ENCODE data around the gene BCR.
A peak's percentile ranks its signal among the peaks of the same experiment; 100 is the strongest.

Gene BCR

DNA sequence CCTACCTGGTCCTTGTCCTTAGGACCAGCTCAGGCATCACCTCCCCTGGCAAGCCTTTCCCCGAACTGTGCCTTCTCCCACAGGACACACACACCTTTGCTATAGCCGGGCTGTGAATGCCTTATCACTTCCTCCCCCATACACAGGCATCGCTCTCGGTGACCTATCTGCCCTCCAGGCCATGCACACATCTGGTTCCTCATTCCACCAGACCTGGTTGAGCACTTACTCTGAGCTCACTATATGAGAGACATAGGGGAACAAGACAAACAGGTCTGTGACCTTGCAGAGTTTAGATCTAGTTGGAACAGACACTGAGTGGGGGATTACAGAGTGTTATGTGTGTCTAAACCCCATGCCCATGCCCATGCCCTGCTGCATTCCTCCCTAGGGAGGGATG lies 3.1 kb upstream of the BCR start:
- DNase-seq, result peak in 2 of 4 experiments; percentile 2 to 17

DNA sequence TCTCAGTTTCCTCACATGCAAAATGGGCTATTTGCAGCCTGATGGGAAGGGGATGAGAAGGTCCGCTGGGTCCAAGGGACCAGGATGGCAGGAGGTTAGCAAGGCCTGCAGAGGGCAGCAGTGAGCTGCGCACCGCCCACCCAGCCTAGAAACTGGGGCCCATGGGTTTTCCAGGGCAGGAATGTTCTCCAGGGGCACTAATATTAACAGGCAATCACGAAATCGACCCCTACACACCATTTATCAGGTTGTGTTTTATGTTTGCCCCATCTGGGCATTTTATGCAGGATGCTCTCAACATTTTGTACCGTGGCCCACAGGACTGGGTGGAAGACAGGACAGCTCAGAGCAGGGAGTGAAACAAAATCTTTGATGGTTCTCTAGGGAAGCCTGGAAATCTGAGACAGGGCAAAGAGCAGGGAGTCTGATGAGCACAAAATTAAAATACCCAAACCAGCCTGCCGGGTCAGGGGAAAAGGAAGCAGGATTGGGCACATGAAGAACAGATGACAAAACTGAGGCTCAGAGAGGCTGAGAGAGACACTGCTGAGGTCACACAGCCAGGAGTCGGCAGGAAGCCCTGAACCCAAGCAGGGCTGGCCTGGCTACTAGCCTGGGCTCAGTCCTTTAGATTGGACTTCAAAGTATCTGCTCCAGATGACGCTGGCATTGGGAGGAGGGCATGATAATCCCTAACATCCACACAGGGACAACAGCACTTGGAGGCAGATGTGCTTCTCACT lies 1.6 kb upstream of the BCR start:
- peak; percentile 67 to 84 (median 78) for DNase-seq

DNA sequence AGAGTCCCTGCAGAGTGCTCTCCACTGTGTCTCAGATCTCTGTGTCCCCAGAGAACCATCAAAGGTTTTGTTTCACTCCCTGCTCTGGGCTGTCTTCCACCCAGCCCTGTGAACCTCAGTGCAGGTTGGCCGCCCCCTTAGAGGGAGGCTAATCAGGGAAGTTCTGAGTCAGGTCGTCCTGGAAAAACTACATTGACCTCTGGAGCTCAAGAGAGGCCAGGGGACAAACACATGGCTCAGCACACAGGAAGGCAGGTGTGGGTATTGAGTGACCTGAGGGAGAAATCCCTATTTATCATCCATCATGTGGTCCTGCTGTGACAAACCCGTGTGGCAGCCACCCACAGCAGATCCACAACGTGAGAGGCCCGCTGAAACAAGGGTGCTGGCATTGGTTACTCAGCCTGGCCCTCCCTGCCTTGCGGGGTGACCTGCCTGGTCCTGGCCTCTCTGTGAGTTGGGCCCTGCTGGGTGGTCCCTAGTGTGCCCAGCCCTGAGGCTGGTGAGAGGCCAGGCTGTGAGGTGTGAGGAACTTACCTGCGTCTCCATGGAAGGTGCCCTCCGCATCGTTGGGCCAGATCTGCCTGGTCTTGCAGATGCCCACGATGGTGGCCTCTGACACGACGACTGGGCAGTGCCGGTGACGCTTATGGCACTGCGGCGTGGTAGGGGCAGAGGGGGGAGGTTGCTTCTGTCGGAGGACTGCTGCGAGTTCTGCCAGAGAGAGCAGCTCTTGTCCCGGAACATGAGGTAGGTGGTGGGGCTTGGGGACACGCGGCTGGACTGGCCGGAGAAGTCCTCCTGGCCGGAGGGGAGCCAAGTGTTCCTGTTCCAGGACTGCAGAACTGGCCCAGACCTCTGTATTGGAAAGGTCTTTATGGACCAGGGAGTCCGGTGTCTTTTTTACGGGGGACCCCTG lies 669 bp upstream of the BCR start:
- peak in 1 of 4 experiments; percentile 24 for DNase-seq

DNA sequence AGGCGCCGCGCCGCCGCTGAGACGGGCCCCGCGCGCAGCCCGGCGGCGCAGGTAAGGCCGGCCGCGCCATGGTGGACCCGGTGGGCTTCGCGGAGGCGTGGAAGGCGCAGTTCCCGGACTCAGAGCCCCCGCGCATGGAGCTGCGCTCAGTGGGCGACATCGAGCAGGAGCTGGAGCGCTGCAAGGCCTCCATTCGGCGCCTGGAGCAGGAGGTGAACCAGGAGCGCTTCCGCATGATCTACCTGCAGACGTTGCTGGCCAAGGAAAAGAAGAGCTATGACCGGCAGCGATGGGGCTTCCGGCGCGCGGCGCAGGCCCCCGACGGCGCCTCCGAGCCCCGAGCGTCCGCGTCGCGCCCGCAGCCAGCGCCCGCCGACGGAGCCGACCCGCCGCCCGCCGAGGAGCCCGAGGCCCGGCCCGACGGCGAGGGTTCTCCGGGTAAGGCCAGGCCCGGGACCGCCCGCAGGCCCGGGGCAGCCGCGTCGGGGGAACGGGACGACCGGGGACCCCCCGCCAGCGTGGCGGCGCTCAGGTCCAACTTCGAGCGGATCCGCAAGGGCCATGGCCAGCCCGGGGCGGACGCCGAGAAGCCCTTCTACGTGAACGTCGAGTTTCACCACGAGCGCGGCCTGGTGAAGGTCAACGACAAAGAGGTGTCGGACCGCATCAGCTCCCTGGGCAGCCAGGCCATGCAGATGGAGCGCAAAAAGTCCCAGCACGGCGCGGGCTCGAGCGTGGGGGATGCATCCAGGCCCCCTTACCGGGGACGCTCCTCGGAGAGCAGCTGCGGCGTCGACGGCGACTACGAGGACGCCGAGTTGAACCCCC lies 798 bp downstream of the BCR start:
- peak in 1 of 4 experiments; percentile 23 for DNase-seq

DNA sequence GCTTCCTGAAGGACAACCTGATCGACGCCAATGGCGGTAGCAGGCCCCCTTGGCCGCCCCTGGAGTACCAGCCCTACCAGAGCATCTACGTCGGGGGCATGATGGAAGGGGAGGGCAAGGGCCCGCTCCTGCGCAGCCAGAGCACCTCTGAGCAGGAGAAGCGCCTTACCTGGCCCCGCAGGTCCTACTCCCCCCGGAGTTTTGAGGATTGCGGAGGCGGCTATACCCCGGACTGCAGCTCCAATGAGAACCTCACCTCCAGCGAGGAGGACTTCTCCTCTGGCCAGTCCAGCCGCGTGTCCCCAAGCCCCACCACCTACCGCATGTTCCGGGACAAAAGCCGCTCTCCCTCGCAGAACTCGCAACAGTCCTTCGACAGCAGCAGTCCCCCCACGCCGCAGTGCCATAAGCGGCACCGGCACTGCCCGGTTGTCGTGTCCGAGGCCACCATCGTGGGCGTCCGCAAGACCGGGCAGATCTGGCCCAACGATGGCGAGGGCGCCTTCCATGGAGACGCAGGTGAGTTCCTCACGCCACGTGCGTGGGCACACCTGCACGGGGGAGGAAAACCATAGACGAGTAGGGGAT lies 1.5 kb downstream of the BCR start:
- peak in 2 of 4 experiments; percentile 26 to 30 for DNase-seq

DNA sequence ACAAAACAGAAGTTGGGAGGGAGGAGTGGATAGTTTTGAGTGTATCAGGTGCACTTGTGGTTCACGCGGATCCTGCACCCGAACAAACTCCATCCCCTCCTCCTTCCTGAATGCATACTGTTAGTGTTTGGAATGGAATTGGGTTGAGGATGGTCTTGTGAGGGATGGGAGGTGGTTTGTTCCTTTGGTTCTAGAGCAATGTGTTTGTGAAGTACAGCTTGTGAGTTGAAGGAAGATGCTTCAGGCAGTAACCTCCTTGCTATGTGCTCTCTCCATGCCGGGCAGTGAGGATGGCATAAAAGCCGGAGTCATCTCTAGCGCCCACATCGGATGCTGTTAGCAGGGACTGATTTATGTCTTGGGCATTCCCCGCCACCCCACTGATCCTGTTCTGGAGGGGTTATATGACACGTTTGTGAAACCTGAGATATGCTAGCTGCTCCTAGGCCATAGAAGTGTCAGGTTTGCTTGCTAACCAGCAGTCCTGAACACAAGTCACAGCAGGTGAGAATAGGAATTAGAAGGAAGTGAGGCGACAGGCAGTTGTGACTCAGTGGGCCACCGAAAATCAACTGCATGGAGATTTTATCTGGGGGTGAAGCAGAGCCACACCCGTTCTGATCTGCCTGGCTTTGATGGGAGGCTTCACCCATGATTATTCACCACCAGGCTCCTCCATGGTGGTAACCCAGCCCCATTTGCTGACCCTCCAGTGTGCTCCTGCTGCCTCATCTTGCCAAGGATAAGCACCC lies 2.2 kb downstream of the BCR start:
- DNase-seq, result peak in 2 of 4 experiments; percentile 40 to 47

DNA sequence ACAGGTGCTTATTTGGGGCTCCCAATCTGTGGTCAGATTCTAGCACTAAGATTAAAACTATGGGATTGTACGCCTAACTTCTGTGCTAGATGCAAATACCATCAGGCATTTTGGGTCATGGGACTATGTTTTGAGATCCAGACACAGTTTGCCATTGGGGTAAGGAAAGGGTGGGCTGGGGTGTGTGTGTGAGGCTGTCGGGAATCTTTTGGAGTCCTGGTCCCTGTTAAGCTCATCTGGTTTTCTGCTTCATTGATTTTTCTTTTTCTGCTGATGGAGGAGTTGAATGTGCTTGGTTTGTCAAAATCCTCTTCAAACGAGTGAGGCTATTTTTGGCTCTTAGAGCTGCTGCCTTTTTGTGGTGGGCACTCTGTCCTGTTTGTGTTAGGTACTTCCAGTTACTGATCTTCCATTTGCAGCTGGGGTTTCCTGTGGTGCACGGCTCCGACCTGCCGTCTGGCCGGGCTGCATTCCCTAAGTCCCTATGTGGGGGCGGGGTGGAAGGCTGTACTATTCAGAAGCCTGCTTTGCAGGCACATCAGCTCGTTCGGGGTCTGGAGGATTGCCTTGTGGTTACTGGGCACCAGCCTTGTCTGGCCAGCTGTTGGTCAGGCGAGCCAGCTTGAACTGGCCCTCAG lies 2.9 kb downstream of the BCR start:
- peak in 2 of 4 experiments; percentile 30 to 34 for DNase-seq

DNA sequence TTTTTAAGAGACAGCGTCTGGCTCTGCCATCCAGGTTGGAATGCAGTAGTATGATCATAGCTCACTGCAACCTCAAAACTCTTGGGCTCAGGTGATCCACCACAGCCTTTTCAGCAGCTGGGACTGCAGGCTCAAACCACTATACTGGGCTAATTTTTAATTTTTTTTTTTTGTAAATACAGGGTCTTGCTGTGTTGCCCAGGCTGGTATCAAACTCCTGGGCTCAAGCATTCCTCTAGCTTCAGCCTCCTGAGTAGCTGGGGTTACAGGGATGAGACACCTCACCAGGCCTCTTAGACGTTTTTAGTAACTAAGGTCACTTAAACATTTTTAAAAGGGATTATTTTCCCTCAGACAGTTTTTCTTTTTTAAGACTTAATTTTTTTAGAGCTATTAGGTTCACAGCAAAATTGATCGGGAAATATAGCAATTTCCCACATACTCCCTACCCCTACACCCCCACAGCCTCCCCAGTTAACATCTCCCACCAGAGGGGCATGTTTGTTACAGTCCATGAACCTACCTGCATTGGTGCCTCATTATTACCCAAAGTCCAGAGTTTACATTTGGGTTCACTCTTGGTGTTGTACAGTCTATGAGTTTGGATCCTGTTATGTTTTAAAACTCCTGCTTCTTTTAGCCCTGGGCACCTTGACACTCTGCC lies 3.9 kb downstream of the BCR start:
- DNase-seq, result no peak

DNA sequence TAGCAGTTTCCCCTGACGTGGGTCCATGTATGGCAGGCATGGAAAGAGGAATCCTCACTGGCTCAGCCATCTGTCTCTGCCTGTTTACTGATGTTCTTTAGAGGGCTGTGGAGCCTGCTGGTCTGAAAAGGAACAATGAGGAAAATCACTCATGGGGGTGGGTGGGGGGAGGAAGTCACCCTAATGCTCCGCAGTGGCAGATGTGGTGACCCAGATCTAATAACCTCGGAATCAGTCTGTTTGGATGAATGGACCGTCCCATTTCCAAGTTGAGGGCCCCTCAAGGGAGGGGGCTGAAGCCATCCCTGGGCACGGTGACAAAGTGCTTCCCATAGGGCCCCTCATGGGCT lies 4.4 kb downstream of the BCR start:
- peak in 1 of 4 experiments; percentile 30 for DNase-seq

DNA sequence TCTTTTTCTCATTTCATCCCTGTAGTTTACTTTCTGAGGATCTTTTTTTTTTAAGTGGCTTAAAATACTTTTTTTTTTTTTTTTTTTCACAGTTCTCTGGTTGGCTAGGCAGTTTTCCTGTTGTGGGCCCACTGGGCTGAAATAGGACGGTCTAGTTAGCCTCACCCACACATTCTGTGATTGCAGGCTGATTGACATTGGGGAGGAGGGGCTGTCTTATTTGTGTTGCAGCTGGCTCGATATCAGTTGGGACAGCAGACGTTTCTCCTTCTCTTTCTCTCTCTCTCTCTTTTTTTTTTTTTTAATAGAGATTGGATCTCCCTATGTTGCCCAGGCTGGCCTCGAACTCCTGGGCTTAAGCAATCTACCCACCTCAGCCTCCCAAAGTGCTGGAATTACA lies 6.9 kb downstream of the BCR start:
- DNase-seq, result no peak

DNA sequence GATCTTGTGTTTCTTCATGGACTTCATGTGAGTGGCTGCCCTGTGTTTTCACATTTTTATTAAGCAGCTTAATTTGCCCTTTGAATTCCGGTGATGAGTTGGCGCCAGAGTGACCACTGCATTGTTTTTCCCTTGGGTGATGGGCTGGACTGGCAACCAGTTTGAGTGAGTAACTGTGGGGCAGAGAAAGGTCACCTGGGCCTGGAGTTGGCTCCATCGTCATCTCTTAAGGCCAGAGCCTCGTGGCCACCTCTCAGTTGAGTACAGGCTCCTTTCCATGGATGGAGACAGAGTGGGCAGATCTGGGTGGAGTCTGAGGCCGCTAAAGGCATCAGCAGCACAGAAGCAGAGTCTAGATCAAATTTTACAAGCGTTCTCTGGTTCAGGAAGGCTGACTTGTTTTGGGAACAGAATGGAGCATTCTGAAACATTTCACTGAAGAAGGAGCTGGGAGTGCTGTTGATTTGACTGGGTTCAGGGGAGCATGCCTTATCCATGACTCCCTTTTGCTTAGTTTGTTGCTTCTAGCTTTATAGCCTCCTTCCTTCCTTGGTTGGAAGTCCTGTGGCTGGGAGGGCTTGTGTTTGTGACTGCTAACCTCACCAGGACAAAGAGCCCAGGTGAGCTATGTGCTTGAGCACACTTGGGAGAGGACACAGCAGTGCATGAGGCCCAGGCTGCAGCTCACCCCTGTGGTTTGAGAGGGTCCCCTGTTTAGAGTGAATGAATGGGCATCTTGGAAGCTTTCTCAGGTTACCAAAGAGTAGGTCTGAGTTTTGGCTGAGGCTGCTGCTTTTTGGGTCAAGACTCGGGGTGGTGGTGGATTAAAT lies 7.8 kb downstream of the BCR start:
- DNase-seq, result no peak

DNA sequence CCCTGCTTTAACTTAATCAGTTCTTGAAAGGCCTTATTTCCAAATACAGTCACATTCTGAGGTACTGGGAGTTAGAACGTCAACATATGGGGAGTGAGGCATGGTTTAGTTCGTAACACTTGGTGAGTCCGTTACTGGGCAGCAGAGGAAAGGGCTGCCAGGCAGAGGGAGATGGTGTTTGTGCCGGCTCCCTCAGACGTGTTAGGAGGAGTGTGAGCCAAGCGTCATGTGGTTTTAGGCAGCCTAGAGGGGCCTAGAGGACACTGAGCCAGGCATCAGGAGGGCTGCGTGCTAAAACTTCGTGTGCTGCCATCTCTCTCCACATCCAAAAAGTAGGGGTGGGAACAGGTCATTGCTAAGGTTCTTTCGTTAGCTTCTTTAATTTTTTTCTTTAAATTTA lies 10.2 kb downstream of the BCR start:
- DNase-seq, result no peak

DNA sequence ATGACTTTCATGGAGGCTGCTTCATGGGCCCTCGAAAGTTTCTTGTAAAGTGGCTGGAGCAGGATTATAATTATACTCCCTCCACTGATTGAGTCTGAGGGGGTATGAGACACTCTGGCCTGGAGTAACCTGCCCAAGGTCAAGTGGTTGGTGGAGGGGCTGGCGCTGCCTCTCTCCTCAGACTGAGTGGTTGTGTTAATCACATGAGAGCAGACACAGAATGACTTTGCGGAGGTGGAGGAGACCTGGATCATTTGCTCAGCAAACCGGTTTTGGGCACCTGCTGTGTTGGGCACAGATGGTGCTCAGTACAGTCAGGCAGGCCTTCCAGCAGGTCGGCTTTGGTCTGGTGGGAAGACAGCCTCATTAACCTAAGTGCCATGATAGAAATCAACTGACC lies 11.8 kb downstream of the BCR start:
- no peak for DNase-seq

DNA sequence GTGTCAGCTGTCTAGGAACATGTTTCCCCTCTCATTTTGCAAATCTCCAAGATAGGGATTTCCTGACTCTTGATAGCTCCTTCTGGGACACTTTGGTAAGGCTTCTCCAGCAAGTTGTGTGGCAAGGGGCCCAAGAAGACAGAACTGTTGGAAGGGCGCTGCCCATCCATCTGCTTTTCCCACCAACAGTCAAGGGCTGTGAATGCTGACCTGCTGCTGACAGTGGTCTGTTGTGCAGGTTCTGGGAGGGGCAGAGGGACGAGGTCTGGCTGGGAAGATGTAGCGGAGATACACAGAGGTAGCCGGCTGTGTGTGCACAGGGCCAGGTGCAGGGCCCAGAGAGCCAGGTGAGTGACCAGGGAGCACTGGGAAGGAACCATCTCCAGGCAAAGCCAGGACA lies 12.2 kb downstream of the BCR start:
- no peak for DNase-seq

DNA sequence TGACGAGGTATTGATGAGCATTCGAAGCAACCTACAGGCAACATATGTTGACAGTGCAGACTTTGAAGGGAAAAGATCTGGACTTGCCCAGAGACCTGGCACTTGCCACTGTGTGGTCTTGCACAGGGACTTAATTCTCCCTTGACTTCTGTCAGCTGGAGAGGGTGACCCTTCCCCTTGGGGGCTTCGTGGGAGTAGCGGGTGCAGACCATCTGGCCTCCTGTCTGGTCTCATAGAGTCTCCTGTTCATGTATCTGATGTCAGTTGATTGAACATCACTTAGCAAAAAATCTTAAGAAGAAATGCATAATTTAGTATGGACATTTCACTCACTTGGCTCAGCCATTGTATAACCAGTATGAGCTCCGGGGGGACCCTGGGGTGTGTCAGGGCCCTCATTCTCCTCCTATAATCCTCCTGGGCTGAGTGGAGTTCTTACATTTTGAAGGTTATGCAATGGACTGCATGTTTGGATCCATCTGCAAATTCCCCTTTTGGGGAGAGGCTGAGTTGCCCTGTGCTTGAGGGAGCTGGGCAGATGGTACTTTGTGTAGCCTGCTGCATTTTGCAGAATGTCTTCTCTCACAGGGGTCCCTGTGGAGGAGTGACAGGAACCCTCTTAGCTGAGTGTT lies 13.0 kb downstream of the BCR start:
- DNase-seq, result no peak

DNA sequence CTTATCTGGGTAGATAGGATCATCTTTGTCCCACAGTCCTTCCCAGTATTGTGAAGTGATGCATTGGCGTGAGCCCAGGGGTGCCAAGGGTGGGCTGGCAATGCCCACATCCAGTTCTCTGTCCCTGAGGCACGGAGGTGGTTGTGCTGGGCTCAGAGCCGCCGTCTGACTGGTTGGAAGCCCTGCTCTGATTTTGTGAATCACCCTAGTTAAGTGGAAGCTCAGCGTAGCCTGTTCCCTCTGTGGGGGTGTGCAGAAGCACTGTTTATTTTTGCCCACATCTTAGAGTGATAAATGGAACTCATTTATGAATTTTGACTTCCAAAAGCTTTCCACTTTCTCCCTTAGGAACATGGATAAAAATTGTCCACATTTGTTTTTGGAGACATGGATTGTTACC lies 13.6 kb downstream of the BCR start:
- peak in 1 of 4 experiments; percentile 33 for DNase-seq

DNA sequence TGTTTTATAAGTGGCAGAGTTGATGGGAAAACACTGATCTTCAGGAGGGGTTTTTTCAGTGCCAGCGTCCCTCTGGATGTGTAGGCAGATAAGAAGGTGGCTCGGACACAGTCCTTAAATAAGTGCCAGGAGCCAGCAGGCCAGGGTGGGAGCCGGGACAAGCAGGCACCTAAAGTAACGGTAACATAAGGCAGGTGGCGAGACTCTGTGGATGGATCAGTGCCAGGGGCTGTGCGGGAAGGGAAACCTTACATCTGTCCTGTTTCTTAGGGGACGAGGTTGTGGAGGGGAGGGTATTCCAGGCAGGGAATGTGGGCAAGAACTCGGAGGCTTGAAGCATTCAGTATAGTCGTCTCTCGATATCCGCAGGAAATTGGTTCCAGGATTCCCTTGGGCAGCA lies 15.9 kb downstream of the BCR start:
- DNase-seq, result no peak

DNA sequence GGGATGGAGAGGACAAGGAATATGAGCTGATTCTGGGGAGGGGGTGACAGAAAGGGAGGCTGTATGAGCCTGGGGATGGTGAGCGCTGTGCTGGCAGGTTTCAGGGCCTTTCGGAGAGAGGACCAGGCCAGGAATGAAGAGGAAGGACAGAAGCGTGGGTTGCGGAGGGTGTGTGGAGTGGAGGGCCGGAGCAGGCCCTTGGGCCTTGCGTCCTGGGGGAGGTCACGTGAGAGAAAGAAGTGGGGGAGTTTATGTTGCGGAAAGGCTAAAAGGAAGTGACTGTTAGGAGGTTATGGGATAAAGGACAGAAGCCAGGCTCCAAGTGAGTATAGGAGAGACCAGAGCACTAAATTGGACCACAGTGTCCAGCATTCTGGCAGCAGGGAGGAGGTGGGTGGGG lies 17.5 kb downstream of the BCR start:
- DNase-seq, result peak; percentile 37 to 66 (median 61)

DNA sequence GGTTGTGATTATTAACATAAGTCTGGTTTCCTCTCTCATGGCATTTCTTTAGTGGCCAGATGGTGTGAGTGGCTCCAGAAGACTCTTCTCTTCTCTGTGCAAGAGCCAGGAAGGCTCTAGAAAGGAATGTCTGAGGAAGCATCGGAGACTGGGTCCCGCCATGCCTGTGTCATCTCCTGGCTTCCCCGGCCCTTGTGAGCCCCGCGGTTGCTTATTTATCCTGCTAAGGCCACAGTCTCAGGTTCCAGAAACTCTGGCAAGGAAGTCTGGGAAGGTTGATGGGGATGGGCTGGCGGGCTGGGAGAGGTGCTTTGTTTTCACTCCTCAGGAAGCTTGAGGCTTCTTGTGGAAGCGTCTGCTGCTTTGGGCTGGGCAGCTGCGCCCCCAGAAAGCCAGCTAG lies 18.9 kb downstream of the BCR start:
- no peak for DNase-seq

Data from suppressor macrophage (primary cell).